Effector CD4-positive, alpha-beta T cell (primary cell): ENCODE measurements around the gene PRR33.
"Not testable (repeated sequence)": the region's sequence is repeated elsewhere in the genome, so short reads cannot be mapped to it uniquely, and the experiment has no call there.

Experiments used
- DNase-seq: peaks from one replicate; pipeline ENCODE4 v3.0.0-alpha.2; 2020

Gene PRR33

DNA sequence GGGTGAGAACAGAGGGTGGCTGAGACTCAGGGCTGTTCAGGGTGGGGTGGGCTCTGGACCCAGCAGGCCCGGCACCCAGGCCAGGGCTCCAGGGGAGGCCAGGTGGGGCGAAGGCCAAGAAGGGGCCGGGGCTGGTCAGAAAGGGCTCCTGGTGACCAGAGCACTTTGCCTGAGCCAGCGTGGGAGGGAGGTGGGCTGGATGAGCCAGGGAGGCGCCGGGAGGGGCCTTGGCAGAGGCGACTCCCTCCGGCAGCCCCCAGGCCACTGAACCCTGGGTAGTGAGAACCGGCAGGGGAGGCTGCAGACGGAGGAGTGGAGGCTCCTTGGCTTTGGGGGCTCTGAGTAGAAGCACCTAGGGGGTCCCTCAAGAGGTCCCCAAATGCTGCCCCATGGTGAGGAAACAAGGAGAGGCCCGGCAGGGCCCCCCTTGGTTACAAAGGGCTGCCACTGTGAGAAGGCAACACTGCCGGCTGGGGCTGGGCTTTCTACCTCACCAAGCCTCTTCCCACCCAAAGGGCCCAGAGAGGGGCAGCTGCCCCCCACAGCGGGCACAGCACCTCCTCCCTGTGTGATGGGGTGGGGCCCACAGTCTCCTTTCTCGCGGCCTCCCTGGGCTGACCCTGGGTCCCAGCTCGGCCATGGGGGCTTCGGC, 17.1 kb downstream of the PRR33 start:
- DNase-seq = not testable (repeated sequence)

DNA sequence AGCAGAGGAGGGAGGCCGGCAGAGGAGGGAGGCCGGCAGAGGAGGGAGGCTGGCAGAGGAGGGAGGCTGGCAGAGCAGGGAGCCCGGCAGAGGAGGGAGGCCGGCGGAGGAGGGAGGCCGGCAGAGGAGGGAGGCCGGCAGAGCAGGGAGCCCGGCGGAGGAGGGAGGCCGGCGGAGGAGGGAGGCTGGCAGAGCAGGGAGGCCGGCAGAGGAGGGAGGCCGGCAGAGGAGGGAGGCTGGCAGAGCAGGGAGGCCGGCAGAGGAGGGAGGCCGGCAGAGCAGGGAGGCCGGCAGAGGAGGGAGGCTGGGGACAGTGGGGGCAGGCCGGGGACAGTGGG, 17.9 kb downstream of the PRR33 start:
- not testable (repeated sequence) for DNase-seq

DNA sequence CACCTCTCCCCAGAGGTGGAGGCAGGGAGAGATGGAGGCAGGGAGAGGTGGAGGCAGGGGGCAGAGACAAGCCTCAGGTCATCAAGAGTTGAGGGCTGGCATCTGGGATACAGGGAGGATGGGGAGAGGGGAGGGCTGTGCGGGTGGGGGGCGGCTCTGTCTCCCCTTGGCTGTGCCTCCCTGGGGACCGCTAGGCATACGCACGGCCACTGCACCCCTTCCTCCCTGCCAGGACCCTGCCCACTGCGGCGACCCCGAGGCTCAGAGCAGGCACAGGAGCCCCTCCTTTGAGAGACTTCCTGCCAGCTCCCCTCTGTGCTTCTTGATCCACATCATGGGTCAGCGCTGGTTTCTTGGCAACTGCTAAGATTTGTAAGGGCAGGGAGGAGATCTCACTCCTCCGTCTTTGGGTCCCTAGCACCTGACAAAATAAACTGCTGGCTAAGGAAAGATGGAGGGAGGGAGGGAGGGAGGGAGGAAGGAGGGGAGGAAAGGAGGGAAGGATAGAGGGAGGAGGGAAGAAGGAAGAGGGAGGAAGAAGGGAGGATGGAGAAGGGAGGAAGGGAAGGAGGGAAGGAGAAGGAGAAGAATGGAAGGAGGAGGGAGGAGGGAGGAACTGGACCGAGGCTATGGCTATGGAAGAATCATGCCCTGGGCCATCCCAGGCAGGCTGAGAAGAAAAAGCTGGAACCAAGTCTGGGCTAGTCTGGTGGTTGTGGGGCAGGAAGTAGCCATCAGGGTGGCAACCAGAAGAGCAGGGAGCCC, 18.5 kb downstream of the PRR33 start:
- no peak for DNase-seq

DNA sequence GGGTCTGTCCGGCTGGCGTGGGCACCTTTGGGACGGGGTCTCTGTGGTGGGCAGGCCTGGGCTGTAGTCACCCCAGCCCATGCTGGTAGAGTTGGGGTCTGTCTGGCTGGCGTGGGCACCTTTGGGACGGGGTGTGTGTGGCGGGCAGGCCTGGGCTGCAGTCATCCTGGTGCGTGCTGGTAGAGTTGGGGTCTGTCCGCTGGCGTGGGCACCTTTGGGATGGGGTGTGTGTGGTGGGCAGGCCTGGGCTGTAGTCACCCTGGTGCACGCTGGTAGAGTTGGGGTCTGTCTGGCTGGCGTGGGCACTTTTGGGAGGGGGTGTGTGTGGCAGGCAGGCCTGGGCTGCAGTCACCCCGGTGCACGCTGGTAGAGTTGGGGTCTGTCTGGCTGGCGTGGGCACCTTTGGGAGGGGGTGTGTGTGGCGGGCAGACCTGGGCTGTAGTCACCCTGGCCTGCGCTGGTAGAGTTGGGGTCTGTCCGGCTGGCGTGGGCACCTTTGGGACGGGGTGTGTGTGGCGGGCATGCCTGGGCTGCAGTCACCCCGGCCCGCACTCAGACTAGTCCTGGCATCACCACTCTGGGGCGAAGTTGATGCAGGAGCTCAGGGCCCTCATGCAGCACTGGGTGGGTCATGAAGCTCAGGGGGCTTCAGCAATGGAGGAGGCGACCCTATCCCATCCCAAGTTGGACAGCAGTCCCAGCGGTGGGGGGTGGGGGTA, 19.3 kb downstream of the PRR33 start:
- no peak for DNase-seq

DNA sequence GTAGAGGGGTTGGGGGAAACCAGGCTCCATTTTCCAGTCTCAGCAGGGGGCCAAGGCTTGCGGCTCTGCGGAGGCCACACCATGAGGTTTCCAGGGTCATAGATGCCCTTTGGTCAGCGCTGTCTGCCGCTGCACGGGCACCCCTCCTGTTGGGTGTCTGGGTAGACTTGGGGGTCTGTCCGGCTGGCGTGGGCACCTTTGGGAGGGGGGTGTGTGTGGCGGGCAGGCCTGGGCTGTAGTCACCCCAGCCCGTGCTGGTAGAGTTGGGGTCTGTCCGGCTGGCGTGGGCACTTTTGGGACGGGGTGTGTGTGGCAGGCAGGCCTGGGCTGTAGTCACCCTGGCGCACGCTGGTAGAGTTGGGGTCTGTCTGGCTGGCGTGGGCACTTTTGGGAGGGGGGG, 20.2 kb downstream of the PRR33 start:
- no peak for DNase-seq

DNA sequence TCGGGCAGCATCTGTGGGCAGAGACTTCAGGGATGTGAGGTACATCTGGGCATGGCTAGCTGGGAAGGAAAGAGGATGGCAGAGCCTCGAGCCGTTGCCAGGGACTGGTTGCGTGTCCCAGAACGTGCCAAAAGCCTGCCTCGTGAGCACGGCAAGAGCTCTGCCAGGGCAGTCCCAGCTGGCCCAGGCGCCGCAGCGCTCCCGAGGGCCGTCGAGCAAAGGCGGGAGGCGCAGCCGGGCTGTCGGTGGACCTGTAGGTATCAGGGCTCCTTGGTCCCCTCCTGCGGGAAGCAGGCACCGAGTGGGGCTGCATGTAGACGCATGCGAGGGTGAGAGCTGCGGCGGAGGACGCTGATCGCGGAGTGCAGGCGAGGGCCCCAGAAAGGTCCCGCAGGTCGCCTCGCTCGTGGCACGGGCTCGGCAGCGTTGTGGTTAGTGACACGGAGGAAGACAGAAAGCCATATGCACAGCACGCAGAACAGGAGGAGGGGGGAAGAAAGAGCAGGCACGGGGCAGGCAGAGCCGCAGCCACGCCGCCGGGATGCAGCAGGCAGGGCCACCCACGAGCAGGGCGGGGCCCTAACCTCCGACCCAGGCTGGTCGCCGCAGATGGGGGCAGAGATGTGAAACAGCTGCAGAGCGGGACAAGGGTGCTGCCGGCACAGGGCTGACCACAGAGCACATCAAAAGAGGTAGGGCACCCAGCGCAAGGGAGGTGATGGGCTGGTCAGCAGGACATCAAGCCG, 20.8 kb downstream of the PRR33 start:
- no peak for DNase-seq

DNA sequence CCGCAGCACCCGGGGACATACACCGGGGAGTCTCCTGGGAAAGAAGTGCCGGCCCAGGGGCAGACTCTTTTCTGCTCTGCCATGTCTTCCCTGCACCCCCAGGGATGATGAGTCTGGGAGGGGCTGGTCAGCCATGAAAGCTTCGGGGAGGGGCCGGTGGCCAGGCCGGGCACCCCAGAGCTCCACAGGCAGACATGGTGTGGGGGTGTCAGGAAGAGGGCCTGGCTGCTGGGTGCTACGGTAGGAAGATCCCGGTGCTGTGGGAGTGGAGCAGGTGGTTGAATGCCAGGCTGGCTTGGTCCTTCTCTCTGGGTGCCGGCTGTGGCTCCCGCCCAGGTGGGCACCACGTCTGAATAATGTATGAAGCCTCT, 21.4 kb downstream of the PRR33 start:
- no peak for DNase-seq

DNA sequence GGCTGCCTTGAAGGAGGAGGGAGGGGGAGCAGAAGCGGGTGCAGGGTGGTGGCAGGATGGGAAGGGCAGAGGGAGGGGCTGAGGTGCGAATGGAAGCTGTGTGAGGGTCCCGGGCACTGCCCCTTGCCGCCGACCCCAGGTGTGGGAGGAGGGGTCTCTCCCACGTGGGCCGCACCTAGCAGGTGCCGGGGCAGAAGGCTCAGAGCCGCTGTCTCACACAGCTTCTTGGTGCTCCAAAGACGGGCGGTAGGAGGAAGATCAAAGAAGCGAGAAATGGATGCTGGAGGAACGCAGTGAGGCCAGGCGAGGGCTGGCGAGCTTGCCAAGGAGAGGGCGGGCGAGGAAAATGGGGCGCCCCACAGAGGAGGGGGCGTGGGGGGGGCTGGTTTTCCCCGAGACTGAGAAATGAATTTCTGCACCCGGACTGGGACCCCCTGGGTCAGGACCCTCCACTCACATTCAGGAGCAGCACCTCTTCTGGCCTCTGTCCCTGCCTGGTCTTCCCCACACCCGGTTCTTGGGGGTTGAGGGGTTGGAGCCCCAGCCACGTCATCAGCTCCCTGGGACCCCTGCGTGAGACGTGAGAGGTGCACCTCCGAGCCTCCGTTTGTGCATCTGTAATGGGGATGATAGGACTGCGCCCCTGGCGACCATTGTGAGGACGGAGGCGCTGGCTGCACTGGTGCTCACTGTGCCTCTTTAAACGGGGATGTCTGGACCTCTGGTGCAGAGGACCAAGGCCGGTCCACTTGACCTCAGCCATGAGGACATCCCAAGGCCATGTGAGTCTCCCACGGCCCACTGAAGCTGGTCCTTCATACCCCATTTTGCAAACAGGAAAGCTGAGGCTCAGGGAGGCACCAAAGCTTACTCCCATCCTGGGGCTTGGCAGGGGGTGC, 22.0 kb downstream of the PRR33 start:
- no peak for DNase-seq

DNA sequence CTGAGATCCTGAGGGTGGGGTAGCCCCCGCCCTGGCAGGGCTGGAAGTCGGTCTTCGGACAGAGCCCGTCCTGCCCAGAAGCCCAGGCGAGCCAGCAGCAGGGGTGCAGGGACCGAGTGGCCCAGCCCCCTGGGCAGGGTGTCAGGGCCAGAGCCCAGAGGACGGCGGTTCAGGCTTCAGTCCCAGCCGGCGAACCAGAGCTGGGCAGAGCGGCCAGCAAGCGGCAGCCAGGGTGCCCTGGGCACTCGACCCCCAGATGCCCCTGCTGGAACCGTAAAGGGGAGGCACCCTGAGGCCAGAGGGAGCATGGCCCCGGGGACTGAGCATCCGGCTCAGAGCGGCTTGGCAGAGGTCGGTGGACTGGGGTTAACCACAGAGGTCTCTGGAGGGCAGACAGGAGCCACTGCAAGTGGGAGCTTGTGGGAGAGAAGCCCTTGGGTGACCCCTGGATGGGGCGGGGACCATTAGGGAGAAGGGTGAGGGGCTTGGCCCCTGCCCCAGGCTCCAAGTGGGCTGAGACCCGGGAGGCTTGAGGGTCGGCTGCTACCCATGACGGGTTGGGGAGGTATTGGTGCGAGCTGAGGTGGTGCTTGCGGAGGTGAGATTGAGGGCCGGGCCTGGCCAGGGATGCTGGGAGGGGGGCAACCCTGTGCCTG, 22.9 kb downstream of the PRR33 start:
- DNase-seq = no peak

DNA sequence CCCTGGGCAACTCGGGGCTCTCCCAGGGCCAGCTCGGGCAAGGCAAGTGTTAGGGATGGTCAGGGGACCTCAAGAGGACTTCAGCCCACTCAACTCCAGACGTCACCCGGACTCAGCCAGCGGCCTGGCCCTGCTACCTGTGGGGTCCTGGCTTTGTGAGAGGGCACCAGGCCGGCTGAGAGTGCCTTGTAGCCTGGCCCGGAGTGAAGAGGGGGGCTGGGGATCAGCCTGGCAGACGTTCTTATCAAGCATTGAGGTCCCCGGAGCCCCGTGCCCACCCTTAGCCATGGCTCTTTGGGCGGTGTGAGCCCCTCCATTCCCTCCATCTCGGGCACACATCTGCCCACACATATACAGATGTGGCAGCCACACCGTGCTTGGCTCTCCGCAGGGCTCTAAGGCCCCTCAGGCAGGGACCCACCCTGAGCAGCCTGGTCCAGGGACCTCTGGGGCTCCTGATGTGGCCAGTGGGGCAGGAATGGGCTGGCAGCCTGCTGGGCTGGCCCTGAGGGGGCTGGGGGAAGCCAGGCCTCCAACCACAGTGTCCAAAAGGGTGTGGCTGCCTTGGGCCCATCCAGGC, 23.5 kb downstream of the PRR33 start:
- DNase-seq = no peak

DNA sequence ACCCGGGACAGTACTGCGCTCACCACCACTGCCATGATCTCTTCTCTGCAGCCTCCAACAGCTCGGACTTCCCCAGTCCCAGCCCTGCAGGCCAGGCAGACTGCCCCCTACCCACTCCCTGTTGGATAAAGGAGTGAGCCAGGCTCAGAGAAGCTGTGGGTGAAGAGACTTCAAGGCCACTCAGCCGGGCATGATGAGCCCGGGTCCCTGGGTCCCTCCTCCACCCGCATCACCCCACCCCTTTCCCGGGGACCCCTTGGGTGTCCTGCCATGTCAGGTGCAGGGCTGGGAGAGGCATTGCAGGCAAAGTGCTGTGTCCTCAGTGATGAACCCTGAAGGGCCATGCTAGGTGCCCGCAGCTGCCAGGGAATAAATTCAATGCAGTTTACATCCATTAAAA, 24.3 kb downstream of the PRR33 start:
- DNase-seq = no peak

DNA sequence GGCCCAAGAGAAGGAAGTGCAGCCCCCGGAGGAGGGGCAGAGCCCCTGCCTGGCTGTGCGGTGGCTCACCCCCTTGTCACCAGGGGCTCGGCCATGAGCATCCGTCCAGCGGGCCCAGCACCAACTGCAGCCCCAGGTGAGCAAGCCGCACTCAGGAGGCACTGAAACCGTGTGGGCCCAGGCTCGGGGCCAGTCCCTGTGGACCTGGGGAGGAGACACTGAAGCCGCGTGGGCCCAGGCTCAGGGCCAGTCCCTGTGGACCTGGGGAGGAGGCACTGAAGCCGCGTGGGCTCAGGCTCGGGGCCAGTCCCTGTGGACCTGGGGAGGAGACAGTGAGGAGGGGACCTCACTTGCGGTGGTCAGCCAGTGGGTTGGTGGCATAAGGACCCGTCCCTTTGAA, 24.9 kb downstream of the PRR33 start:
- DNase-seq = no peak

DNA sequence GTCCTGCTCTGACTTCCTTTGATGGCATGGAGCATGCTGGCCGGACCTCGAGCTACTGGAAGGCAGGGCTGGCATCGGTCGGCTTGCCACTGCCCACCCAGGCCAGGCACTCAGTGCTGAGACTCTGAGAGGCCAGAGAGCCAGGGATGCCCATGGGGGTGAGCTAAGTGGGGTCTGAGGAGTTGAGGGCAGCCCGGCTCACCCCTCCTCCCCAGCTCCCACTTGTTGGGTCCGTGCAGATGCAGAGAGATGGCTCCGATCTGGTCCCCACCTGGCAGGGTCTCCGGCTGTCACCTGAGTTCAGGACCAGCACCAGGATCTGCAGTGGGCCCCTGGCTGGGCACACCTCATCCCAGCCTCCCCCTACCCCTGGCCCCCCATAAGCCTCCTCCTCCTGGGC, 25.5 kb downstream of the PRR33 start:
- no peak for DNase-seq

DNA sequence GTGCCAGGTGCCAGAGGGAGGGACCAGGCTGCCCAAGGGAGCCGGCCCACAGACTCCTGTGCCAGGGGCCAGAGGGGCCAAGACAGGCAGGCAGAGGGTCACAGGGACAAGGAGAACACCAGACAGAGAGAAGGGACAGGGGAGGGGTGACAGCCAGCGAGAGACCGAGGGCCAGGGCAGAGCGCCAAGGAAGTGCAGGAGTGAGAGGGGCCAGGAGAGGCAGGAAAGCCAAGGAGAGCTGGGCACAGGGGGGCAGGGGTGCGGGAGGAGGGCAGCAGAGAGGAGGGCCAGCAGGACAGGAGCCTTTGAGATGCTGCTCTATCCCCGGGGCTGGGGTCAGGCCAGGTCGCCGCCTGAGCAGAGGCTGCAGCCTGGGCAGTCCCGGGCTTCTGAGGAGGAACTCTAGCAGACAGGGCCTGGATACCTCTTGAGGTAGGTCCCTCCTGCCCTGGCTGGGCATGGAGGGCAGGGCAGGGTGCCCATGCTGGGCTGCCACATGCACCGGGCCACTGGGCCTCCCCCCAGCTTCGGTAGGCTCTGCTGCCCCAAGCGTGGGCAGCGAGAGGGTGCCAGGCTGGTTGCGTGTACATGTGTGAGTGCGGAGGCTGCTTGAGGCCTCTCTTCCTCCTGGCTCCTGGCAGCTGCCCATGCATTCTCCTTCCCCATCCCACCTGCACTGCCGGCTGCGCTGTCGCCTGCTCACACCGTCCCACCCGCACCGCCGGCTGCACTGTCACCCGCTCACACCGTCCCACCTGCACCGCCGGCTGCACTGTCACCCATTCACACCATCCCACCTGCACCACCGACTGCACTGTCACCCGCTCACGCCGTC, 26.6 kb downstream of the PRR33 start:
- no peak for DNase-seq

DNA sequence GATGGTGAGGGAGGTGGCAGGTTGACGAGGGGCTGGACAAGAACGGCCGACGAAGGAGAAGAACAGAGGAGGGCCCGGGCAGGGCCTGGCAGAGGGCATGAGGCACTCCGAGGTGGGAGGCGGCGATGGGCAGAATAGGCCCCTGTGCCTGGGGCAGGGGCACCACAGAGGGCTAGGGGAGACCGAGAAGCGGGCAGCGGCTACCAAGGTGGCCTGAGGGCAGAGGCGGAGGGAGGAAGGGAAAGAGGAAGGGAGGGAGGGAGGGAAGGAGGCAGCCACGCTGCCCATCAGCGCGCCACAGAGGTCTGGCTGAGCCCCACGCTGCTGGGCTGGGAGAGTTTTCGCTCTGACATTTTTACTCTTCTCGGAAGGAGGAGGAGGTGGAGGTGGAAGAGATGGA, 27.5 kb downstream of the PRR33 start:
- DNase-seq = no peak

DNA sequence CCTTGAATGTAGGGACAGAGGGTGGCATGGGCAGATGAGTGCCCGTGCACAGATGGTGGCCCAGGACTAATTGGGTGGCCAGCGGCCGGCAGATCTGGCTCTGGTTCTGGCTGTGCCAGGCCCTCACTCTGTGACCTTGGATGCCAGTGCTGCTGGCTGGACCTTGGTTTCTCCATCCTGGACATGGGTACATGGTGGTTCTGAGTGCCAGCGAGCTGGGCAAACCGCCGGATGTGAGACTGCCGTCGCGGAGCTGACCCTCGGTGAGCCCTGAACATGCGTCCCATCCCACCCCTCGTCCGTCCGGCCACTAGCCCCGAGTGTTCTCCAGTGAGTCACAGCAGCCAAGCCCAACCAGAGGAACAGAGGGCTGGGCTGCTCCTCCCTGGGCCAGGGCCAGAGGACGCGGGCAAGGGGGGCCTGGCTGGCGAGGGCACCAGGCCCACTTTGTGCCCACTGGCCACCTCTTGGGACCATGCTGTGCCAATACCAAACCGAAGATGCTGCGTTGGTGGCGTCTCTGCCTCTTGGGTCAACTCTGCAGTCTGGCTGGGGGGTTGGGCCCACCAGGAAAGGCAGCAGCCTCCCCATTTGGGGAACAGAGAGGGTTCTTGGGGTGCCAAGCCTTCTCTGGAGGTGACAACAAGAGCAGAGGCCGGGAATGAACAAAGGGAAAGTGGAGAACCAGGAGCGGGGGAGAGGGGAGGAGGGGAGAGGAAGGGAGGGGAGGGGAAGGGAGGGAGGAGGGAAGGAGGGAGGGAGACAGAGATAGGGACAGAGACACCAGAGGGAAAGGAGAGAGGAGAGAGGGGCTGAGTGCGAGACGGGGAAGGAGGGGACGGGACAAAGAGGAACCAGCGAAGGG, 28.1 kb downstream of the PRR33 start:
- DNase-seq = no peak

DNA sequence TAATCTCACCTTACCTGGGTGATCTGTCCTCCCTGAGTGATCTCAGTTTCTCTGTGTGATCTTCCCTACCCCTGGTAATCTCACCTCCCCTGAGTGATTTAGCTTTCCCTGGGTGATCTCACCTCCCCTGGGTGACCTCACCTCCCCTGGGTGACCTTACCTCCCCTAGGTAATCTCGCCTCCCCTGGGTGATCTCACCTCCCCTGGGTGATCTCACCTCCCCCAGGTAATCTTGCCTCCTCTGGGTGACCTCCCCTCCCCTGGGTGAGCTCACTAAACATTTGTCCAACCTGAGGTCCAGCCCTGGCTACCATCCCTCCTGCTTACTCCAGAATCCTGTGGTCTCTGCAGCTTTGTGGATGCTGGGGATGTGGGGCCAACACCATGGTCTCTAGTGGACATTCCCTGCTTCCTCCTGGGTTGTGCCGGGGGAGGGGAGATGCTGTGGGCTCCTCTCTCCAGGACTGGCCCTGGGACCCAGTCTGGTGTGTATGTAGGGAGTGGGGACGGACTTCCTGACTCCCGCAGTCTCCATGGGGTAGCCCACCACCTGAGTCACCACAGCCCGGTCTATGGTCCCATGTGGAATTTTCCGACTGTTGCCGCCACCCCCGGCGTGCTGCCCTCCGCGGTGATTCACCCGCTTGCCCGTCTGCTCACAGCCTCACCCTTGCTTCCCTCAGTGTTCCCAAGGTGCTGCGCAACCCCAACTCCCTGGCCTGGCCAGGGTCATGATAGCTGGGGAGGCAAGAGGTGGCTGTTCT, 28.9 kb downstream of the PRR33 start:
- DNase-seq = no peak
